KBM-7 (cell line): ENCODE measurements around the gene RPS13.
"Not testable (repeated sequence)": the region's sequence is repeated elsewhere in the genome, so short reads cannot be mapped to it uniquely, and the experiment has no call there.

ENCODE experiments used
- DNase-seq: peaks from one replicate; pipeline ENCODE4 v3.0.0-alpha.2; 2015
- in situ Hi-C: fragments of 300-500 bp; cut with MboI; formaldehyde crosslinking; loops from 2 replicates; pipeline ENCODE4 v1.14.3; 2020; ENCODE audit warnings: low sequenced_read_pairs, low pct_unique_long_range_greater_than_20kb, mixed read lengths

The RPS13 gene

GRCh38 chr11:17077520-17078401 is at the start of gene RPS13:
Gene RPS13, minus strand, starts transcription at chr11:17077667. Its CDS starts 26 bp downstream, at chr11:17077641.
- in situ Hi-C loops = no loop called here

GRCh38 chr11:17121981-17122380 is 44.5 kb upstream of the RPS13 start:
- no peak for DNase-seq
- in situ Hi-C loops = no loop called here

More at GRCh38 chr11:17077520-17078401, at the start of gene RPS13:
- peak; percentile 98 for DNase-seq

GRCh38 chr11:17117262-17117661 is 39.8 kb upstream of the RPS13 start:
- in situ Hi-C loops = no loop called here
- no peak for DNase-seq

- no peak for DNase-seq
- in situ Hi-C loops = no loop called here
These were observed 38.6 kb upstream of the RPS13 start for GRCh38 chr11:17116117-17116516.

GRCh38 chr11:17107745-17108144 is 30.3 kb upstream of the RPS13 start:
- in situ Hi-C loops = not testable (repeated sequence)
- DNase-seq = peak; percentile 10

- in situ Hi-C loops, DNase-seq: not testable (repeated sequence)
These were observed 28.1 kb upstream of the RPS13 start for GRCh38 chr11:17105404-17106040.

- in situ Hi-C loops = no loop called here
- DNase-seq = no peak
These were observed 25.0 kb upstream of the RPS13 start for GRCh38 chr11:17102462-17102861.

- DNase-seq = no peak
- in situ Hi-C loops = no loop called here
These were observed 21.2 kb upstream of the RPS13 start for GRCh38 chr11:17098658-17099057.

- no peak for DNase-seq
- in situ Hi-C loops = no loop called here
These were observed 20.6 kb upstream of the RPS13 start for GRCh38 chr11:17098038-17098437.

- DNase-seq, in situ Hi-C loops: not testable (repeated sequence)
These were observed 8.5 kb upstream of the RPS13 start for GRCh38 chr11:17085976-17086375.

- in situ Hi-C loops = no loop called here
- DNase-seq = no peak
These were observed 287 bp downstream of the RPS13 start for GRCh38 chr11:17077240-17077519.

GRCh38 chr11:17076517-17077239 is 789 bp downstream of the RPS13 start:
- peak; percentile 31 for DNase-seq
- in situ Hi-C loops = no loop called here

GRCh38 chr11:17075506-17075905 is 2.0 kb downstream of the RPS13 start:
- DNase-seq = no peak
- in situ Hi-C loops = no loop called here

GRCh38 chr11:17073370-17074027 is 4.0 kb downstream of the RPS13 start:
- DNase-seq = no peak
- in situ Hi-C loops = loop anchor here (25.0 kb wide), 1 partner anchor 261 kb away; no protein-coding TSS in a partner anchor

GRCh38 chr11:17067417-17067816 is 10.1 kb downstream of the RPS13 start:
- in situ Hi-C loops = loop anchor here (10.0 to 25.0 kb wide), 2 partner anchors 123 to 255 kb away; no protein-coding TSS in a partner anchor
- DNase-seq = no peak

- DNase-seq = no peak
- in situ Hi-C loops = loop anchor here (10.0 to 25.0 kb wide), 2 partner anchors 122 to 254 kb away; no protein-coding TSS in a partner anchor
These were observed 10.8 kb downstream of the RPS13 start for GRCh38 chr11:17066691-17067090.

- in situ Hi-C loops = loop anchor here (10.0 to 25.0 kb wide), 2 partner anchors 119 to 251 kb away; no protein-coding TSS in a partner anchor
- peak; percentile 73 for DNase-seq
These were observed 14.1 kb downstream of the RPS13 start for GRCh38 chr11:17063171-17064002.

- DNase-seq = not testable (repeated sequence)
- in situ Hi-C loops = loop anchor here (25.0 kb wide), 1 partner anchor 239 kb away; no protein-coding TSS in a partner anchor
These were observed 26.3 kb downstream of the RPS13 start for GRCh38 chr11:17051146-17051545.
